ENCODE results near the gene PPP2R2B.

Gene PPP2R2B

DNA sequence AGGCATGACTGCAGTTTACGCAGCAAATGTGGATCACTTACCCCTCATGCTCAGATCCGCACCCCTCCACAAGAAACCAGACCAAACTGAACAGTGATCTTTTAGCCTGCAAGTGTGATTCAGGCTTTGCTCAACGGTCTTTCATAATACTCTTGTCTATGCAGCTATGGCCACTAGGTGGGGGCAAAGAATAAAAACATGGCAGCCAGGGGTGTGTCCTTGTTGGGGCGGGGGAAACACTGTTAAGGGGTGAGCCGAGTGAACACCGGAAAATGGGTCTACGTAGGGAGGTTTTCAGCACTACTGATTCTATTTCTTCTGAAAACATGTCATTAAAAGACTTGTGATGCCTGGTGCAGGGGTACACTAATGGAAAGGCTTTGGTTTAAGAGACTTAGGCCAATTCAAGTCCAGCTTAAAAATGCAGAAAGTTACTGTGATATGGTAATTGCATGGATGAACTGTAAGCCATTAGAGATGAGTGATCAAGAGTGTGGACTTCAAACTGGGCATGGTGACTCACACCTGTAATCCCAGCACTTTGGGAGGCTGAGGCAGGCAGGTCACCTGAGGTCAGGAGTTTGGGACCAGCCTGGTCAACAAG is 312.7 kb downstream of the PPP2R2B start:
- WGBS (ENCODE audit: extremely low coverage, insufficient coverage, low lambda C conversion rate) = no CpG with 5 or more reads among the region's 7 CpGs
- H3K79me2 ChIP-seq (ENCODE audit: control insufficient read depth, insufficient read depth, low read length) = no peaks in the 10 kb centered on the region
- no peak overlapping the region for H2BK15ac ChIP-seq (replicated peaks; ENCODE audit: low read depth)

GRCh38 chr5:146564007-146564762 is 314.4 kb downstream of the PPP2R2B start:
- H2AK5ac ChIP-seq (ENCODE audit: low read length) = no peak overlapping the region
- DNase-seq = peak; percentile 30
- H4K5ac ChIP-seq (ENCODE audit: low read length) = no peak overlapping the region
- H3K79me1 ChIP-seq (ENCODE audit: low read length) = no peaks in the 10 kb centered on the region
- H3K79me2 ChIP-seq (ENCODE audit: control insufficient read depth, insufficient read depth, low read length) = no peaks in the 10 kb centered on the region
- H4K8ac ChIP-seq (ENCODE audit: low read depth, low read length) = no peak overlapping the region
- no peak overlapping the region for H3K4ac ChIP-seq (ENCODE audit: low read depth, low read length)
- H3K9ac ChIP-seq (ENCODE audit: low read length) = no peak overlapping the region
- no peak overlapping the region for H3K23ac ChIP-seq (ENCODE audit: low read length)
- no peak overlapping the region for H2BK5ac ChIP-seq (ENCODE audit: low read length)
- H2BK15ac ChIP-seq (replicated peaks; ENCODE audit: low read depth) = no peak overlapping the region
- no CpG with 5 or more reads among the region's 2 CpGs for WGBS (ENCODE audit: extremely low coverage, insufficient coverage, low lambda C conversion rate)
- H3K56ac ChIP-seq (ENCODE audit: low read length) = no peak overlapping the region
- peaks cover 2% of the 10 kb centered on the region for H3K4me1 ChIP-seq (ENCODE audit: control insufficient read depth, low read depth, low read length)
- no peak overlapping the region for H2BK120ac ChIP-seq (ENCODE audit: low read depth, low read length)
- no peak overlapping the region for H3K18ac ChIP-seq (ENCODE audit: low read length)
- H3K4me3 ChIP-seq (ENCODE audit: low read length) = no peak overlapping the region
- H3K36me3 ChIP-seq (ENCODE audit: control insufficient read depth, insufficient read depth, low read length) = no peaks in the 10 kb centered on the region
- no peak overlapping the region for H3K4me2 ChIP-seq (ENCODE audit: low read length)
- no peak overlapping the region for H3K27ac ChIP-seq (ENCODE audit: low read depth, low read length)
- no peaks in the 10 kb centered on the region for H3K27me3 ChIP-seq (ENCODE audit: insufficient read depth, low read length, poor library complexity)

More for the DNA sequence above, 312.7 kb downstream of the PPP2R2B start:
- H3K23ac ChIP-seq (ENCODE audit: low read length) = no peak overlapping the region
- H3K79me1 ChIP-seq (ENCODE audit: low read length) = no peaks in the 10 kb centered on the region
- no peaks in the 10 kb centered on the region for H3K27me3 ChIP-seq (ENCODE audit: insufficient read depth, low read length, poor library complexity)
- H3K9ac ChIP-seq (ENCODE audit: low read length) = no peak overlapping the region
- H2BK5ac ChIP-seq (ENCODE audit: low read length) = no peak overlapping the region
- H3K4ac ChIP-seq (ENCODE audit: low read depth, low read length) = no peak overlapping the region
- H2AK5ac ChIP-seq (ENCODE audit: low read length) = no peak overlapping the region
- no peak overlapping the region for H3K4me3 ChIP-seq (ENCODE audit: low read length)
- H3K4me2 ChIP-seq (ENCODE audit: low read length) = no peak overlapping the region
- H2BK120ac ChIP-seq (ENCODE audit: low read depth, low read length) = no peak overlapping the region
- no peaks in the 10 kb centered on the region for H3K4me1 ChIP-seq (ENCODE audit: control insufficient read depth, low read depth, low read length)
- H3K56ac ChIP-seq (ENCODE audit: low read length) = peak overlapping the region; percentile 73
- no peaks in the 10 kb centered on the region for H3K36me3 ChIP-seq (ENCODE audit: control insufficient read depth, insufficient read depth, low read length)
- no peak overlapping the region for H3K27ac ChIP-seq (ENCODE audit: low read depth, low read length)
- no peak overlapping the region for H3K18ac ChIP-seq (ENCODE audit: low read length)
- peak; percentile 83 for DNase-seq
- H4K8ac ChIP-seq (ENCODE audit: low read depth, low read length) = no peak overlapping the region
- peak overlapping the region; percentile 73 for H4K5ac ChIP-seq (ENCODE audit: low read length)

DNA sequence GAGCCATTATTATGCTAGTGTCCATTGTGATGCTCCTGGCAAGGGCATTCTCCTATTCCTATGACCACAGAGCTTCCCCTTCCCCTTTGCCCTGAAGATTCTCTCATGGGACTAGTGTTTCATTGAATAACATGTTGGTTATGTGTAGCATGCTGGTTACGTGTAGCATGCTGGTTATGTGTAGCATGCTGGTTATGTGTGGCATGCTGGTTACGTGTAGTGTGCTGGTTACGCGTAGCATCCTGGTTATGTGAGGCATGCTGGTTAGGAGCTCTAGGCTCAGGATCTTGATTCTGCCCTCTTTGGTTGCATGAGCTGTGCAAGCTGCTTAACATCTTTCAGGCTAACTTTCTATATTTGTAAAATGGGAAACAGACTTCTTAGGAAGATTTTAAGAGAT is 316.1 kb downstream of the PPP2R2B start:
- Histone ChIP-seq H3K79me1 (ENCODE audit: low read length) (no peaks in the 10 kb centered on the region), H3K4ac (ENCODE audit: low read depth, low read length) (no peak overlapping the region), H3K23ac (ENCODE audit: low read length) (no peak overlapping the region), H3K56ac (ENCODE audit: low read length) (no peak overlapping the region), H4K5ac (ENCODE audit: low read length) (no peak overlapping the region), H2BK5ac (ENCODE audit: low read length) (no peak overlapping the region), H4K8ac (ENCODE audit: low read depth, low read length) (no peak overlapping the region), H2BK120ac (ENCODE audit: low read depth, low read length) (no peak overlapping the region), H3K36me3 (ENCODE audit: control insufficient read depth, insufficient read depth, low read length) (no peaks in the 10 kb centered on the region), H2AK5ac (ENCODE audit: low read length) (no peak overlapping the region), H3K27ac (ENCODE audit: low read depth, low read length) (no peak overlapping the region), H3K4me3 (ENCODE audit: low read length) (no peak overlapping the region), H2BK15ac (replicated peaks; ENCODE audit: low read depth) (no peak overlapping the region), H3K4me2 (ENCODE audit: low read length) (no peak overlapping the region), H3K79me2 (ENCODE audit: control insufficient read depth, insufficient read depth, low read length) (no peaks in the 10 kb centered on the region), H3K4me1 (ENCODE audit: control insufficient read depth, low read depth, low read length) (peaks cover 2% of the 10 kb centered on the region), H3K27me3 (ENCODE audit: insufficient read depth, low read length, poor library complexity) (no peaks in the 10 kb centered on the region), H3K9ac (ENCODE audit: low read length) (no peak overlapping the region), H3K18ac (ENCODE audit: low read length) (no peak overlapping the region)
- no peak for DNase-seq
- WGBS (ENCODE audit: extremely low coverage, insufficient coverage, low lambda C conversion rate) = no CpG with 5 or more reads among the region's 4 CpGs

DNA sequence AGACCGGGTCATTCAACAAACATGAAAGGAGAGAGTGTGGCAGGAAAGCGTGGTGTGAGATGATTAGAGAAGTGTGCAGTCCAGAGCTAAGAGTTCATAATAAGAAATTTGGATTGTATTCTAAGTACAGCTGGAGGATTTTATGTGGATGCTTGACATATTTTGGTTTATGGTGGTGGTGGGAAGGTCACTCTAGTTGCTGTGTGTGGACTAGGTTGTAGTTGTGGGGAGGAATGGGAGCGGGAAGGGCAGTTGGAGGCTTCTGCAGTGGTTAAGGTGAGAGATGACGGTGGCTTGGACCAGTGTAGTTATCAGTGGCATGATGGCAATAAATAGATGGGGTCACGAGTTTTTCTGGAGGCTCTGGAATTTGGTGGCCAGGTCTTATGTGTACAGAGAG is 316.8 kb downstream of the PPP2R2B start:
- WGBS (ENCODE audit: extremely low coverage, insufficient coverage, low lambda C conversion rate) = no CpG with 5 or more reads among the region's 5 CpGs

DNA sequence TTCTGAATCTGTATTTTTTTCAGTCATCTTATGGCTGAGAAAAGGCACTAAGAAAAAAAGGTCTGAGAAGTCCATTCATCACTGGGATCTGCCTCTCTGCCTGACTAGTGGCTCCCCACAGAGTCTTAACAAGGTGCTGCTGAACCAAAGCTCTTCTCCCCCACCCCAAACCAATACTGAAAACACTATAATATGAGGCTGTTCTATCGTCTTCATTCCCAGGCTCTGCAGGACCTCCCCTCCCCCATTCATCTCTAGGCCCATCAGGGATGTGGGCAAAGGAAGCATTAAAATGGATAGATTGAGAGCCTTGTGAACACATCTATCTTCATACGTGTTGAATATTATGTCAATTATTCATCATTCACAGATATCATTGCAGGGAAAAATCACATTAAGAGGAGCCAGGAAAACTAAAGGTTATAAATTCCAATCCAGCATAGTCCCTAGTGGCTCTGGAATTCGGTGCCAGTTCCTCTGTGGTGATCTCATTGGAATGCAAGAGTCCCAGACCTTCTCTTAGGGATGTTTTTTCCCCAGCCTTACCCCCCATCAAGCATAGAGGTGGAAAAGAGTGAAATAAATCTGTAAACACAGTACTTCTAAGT is 318.2 kb downstream of the PPP2R2B start:
- no peak overlapping the region for H3K4me3 ChIP-seq (ENCODE audit: low read length)
- no peak overlapping the region for H3K18ac ChIP-seq (ENCODE audit: low read length)
- WGBS (ENCODE audit: extremely low coverage, insufficient coverage, low lambda C conversion rate) = no CpG with 5 or more reads among the region's 3 CpGs
- H2BK5ac ChIP-seq (ENCODE audit: low read length) = no peak overlapping the region
- H2AK5ac ChIP-seq (ENCODE audit: low read length) = no peak overlapping the region
- H3K23ac ChIP-seq (ENCODE audit: low read length) = no peak overlapping the region
- H4K5ac ChIP-seq (ENCODE audit: low read length) = no peak overlapping the region
- no peaks in the 10 kb centered on the region for H3K36me3 ChIP-seq (ENCODE audit: control insufficient read depth, insufficient read depth, low read length)
- H3K79me2 ChIP-seq (ENCODE audit: control insufficient read depth, insufficient read depth, low read length) = no peaks in the 10 kb centered on the region
- DNase-seq = peak; percentile 93
- H3K79me1 ChIP-seq (ENCODE audit: low read length) = no peaks in the 10 kb centered on the region
- no peak overlapping the region for H3K4me2 ChIP-seq (ENCODE audit: low read length)
- no peak overlapping the region for H3K27ac ChIP-seq (ENCODE audit: low read depth, low read length)
- H3K27me3 ChIP-seq (ENCODE audit: insufficient read depth, low read length, poor library complexity) = no peaks in the 10 kb centered on the region
- no peak overlapping the region for H3K4ac ChIP-seq (ENCODE audit: low read depth, low read length)
- no peak overlapping the region for H4K8ac ChIP-seq (ENCODE audit: low read depth, low read length)
- H3K56ac ChIP-seq (ENCODE audit: low read length) = no peak overlapping the region
- peaks cover 2% of the 10 kb centered on the region for H3K4me1 ChIP-seq (ENCODE audit: control insufficient read depth, low read depth, low read length)
- H3K9ac ChIP-seq (ENCODE audit: low read length) = no peak overlapping the region
- H2BK15ac ChIP-seq (replicated peaks; ENCODE audit: low read depth) = no peak overlapping the region
- no peak overlapping the region for H2BK120ac ChIP-seq (ENCODE audit: low read depth, low read length)

More for the DNA sequence above, 316.8 kb downstream of the PPP2R2B start:
- H3K56ac ChIP-seq (ENCODE audit: low read length) = no peak overlapping the region
- H3K4me1 ChIP-seq (ENCODE audit: control insufficient read depth, low read depth, low read length) = peaks cover 2% of the 10 kb centered on the region
- no peak overlapping the region for H3K18ac ChIP-seq (ENCODE audit: low read length)
- no peaks in the 10 kb centered on the region for H3K79me2 ChIP-seq (ENCODE audit: control insufficient read depth, insufficient read depth, low read length)
- H3K4me3 ChIP-seq (ENCODE audit: low read length) = no peak overlapping the region
- H3K27me3 ChIP-seq (ENCODE audit: insufficient read depth, low read length, poor library complexity) = no peaks in the 10 kb centered on the region
- no peak overlapping the region for H4K8ac ChIP-seq (ENCODE audit: low read depth, low read length)
- H3K27ac ChIP-seq (ENCODE audit: low read depth, low read length) = no peak overlapping the region
- no peak overlapping the region for H3K4me2 ChIP-seq (ENCODE audit: low read length)
- no peak overlapping the region for H3K9ac ChIP-seq (ENCODE audit: low read length)
- H3K36me3 ChIP-seq (ENCODE audit: control insufficient read depth, insufficient read depth, low read length) = no peaks in the 10 kb centered on the region
- H3K4ac ChIP-seq (ENCODE audit: low read depth, low read length) = no peak overlapping the region
- DNase-seq = no peak
- H2BK5ac ChIP-seq (ENCODE audit: low read length) = no peak overlapping the region
- H2BK120ac ChIP-seq (ENCODE audit: low read depth, low read length) = no peak overlapping the region
- no peak overlapping the region for H4K5ac ChIP-seq (ENCODE audit: low read length)
- no peak overlapping the region for H2BK15ac ChIP-seq (replicated peaks; ENCODE audit: low read depth)
- H3K79me1 ChIP-seq (ENCODE audit: low read length) = no peaks in the 10 kb centered on the region
- H3K23ac ChIP-seq (ENCODE audit: low read length) = no peak overlapping the region
- no peak overlapping the region for H2AK5ac ChIP-seq (ENCODE audit: low read length)

Measured in mesendoderm (in vitro differentiated cells).